H1 (cell line): ENCODE results near the gene TOP2B. TPM values are rescaled to one million over a fixed set of nuclear protein-coding genes. Genes with fewer than 3 reads are reported as not detected.

Source experiments
- CTCF ChIA-PET: fragments of 300-600 bp; sonication (Branson Sonifier 250); formaldehyde crosslinking; loops from one replicate; lab custom pipeline; 2021; ENCODE audit not compliant: partially characterized antibody; lab: Charles Lee
- POLR2A ChIA-PET: fragments of 300-600 bp; sonication (Branson Sonifier 250); formaldehyde crosslinking; loops from one replicate; lab custom pipeline; 2021; ENCODE audit warnings: inconsistent platforms; ENCODE audit not compliant: partially characterized antibody; lab: Charles Lee
- DNase-seq, 2 experiments: peaks; one replicate each; pipeline versions ENCODE4 v3.0.0 to v3.0.0-alpha.2; 2010 to 2022; ENCODE audit warnings: low spot score in 2 of 2, low read depth in 1 of 2, mixed read lengths in 1 of 2
- FAIRE-seq: peaks from 2 replicates; lab custom pipeline; 2011; peaks lifted over from hg19 to GRCh38; lab: Jason Lieb, UNC
- H2AFZ ChIP-seq: 2 replicates; pipeline ENCODE4 v1.8.1; 2012; ENCODE audit warnings: low read length, inconsistent platforms
- H2AK5ac ChIP-seq: 2 replicates; pipeline ENCODE4 v1.6.1; 2013; ENCODE audit warnings: low read depth, low read length
- H2BK120ac ChIP-seq: replicated peaks from 2 replicates; pipeline ENCODE3; 2013; ENCODE audit warnings: low read depth, low read length, inconsistent platforms
- H2BK12ac ChIP-seq: 2 replicates; pipeline ENCODE4 v1.6.1; 2013; ENCODE audit warnings: low read depth, low read length
- H2BK15ac ChIP-seq: 2 replicates; pipeline ENCODE4 v1.6.1; 2013; ENCODE audit warnings: low read length
- H2BK20ac ChIP-seq: 2 replicates; pipeline ENCODE4 v1.6.1; 2013; ENCODE audit warnings: low read length
- H2BK5ac ChIP-seq: 2 replicates; pipeline ENCODE4 v1.6.1; 2013; ENCODE audit warnings: low read depth, low read length
- H3K14ac ChIP-seq: 2 replicates; pipeline ENCODE4 v1.6.1; 2013; ENCODE audit warnings: inconsistent platforms; ENCODE audit not compliant: insufficient read length
- H3K18ac ChIP-seq: 2 replicates; pipeline ENCODE4 v1.6.1; 2013; ENCODE audit warnings: low read length; ENCODE audit errors: extremely low read depth
- H3K23ac ChIP-seq: 2 replicates; pipeline ENCODE4 v1.6.1; 2013; ENCODE audit warnings: inconsistent platforms; ENCODE audit not compliant: insufficient read length
- H3K23me2 ChIP-seq: 2 replicates; pipeline ENCODE4 v1.6.1; 2013; ENCODE audit warnings: low read depth, low read length
- H3K27ac ChIP-seq: 2 replicates; pipeline ENCODE4 v1.6.1; 2011; ENCODE audit warnings: low read depth, low read length, inconsistent platforms
- H3K27me3 ChIP-seq, 4 experiments: replicated peaks in 1 of 4; 1 replicate in 1 of 4; 2 replicates in 3 of 4; pipeline versions ENCODE4 v1.6.1 to v1.8.1; 2011 to 2013; ENCODE audit warnings: low read length in 3 of 4, mild to moderate bottlenecking in 3 of 4, inconsistent platforms in 2 of 4, mixed read lengths in 2 of 4, moderate library complexity in 1 of 4; ENCODE audit not compliant: control insufficient read depth in 3 of 4, insufficient read depth in 3 of 4; ENCODE audit errors: extremely low read depth in 1 of 4
- H3K36me3 ChIP-seq, 4 experiments: 2 replicates each; pipeline versions ENCODE4 v1.6.1 to v1.8.1; 2011 to 2013; ENCODE audit warnings: mild to moderate bottlenecking in 4 of 4, low read length in 3 of 4, moderate library complexity in 2 of 4, control low read depth in 1 of 4, inconsistent platforms in 1 of 4; ENCODE audit not compliant: insufficient read depth in 4 of 4, control insufficient read depth in 2 of 4
- H3K4ac ChIP-seq: replicated peaks from 2 replicates; pipeline ENCODE3; 2013; ENCODE audit warnings: low read length, low read depth, mixed read lengths, inconsistent platforms; ENCODE audit not compliant: insufficient read length
- H3K4me1 ChIP-seq, 4 experiments: replicated peaks in 1 of 4; 1 replicate in 1 of 4; 2 replicates in 3 of 4; pipeline versions ENCODE4 v1.6.1 to v1.8.1; 2011 to 2013; ENCODE audit warnings: low read length in 3 of 4, inconsistent platforms in 2 of 4, mixed read lengths in 1 of 4; ENCODE audit not compliant: insufficient read depth in 4 of 4, control insufficient read depth in 3 of 4
- H3K4me2 ChIP-seq, 2 experiments: 2 replicates each; pipeline versions ENCODE4 v1.6.1 to v1.8.1; 2011 to 2013; ENCODE audit warnings: low read depth in 2 of 2, low read length in 2 of 2, control low read depth in 1 of 2, inconsistent platforms in 1 of 2, mild to moderate bottlenecking in 1 of 2; ENCODE audit not compliant: insufficient read depth in 1 of 2
- H3K4me3 ChIP-seq, 4 experiments: fragments of 200-600, 300-600 bp in 1 of 4; sonication (generic), shearing (Covaris generic), sonication (Bioruptor Twin) in 1 of 4; 2 replicates each; pipeline versions ENCODE4 v1.5.1 to v1.8.1; 2011 to 2016; ENCODE audit warnings: low read length in 4 of 4, low read depth in 3 of 4, control low read depth in 2 of 4, inconsistent platforms in 2 of 4, mild to moderate bottlenecking in 2 of 4, mixed read lengths in 1 of 4, moderate library complexity in 1 of 4; ENCODE audit not compliant: insufficient read depth in 2 of 4; ENCODE audit errors: extremely low read depth in 1 of 4
- H3K56ac ChIP-seq: replicated peaks from 2 replicates; pipeline ENCODE3; 2013; ENCODE audit warnings: low read depth, mild to moderate bottlenecking, mixed read lengths, low read length, inconsistent platforms; ENCODE audit not compliant: insufficient read length
- H3K79me1 ChIP-seq: 2 replicates; pipeline ENCODE4 v1.6.1; 2013; ENCODE audit warnings: low read depth, low read length, control low read depth
- H3K79me2 ChIP-seq, 2 experiments: 2 replicates each; pipeline versions ENCODE4 v1.6.1 to v1.8.1; 2012 to 2013; ENCODE audit warnings: low read length in 2 of 2, mild to moderate bottlenecking in 2 of 2, inconsistent platforms in 1 of 2; ENCODE audit not compliant: insufficient read depth in 2 of 2, control insufficient read depth in 1 of 2
- H3K9ac ChIP-seq, 4 experiments: replicated peaks in 1 of 4; 1 replicate in 1 of 4; 2 replicates in 3 of 4; pipeline versions ENCODE4 v1.6.1 to v1.8.1; 2011 to 2013; ENCODE audit warnings: low read depth in 3 of 4, low read length in 3 of 4, control low read depth in 2 of 4, mild to moderate bottlenecking in 2 of 4, moderate library complexity in 2 of 4, inconsistent platforms in 1 of 4; ENCODE audit errors: extremely low read depth in 1 of 4
- H3K9me3 ChIP-seq, 2 experiments: 2 replicates each; pipeline versions ENCODE4 v1.6.1 to v1.8.1; 2012 to 2013; ENCODE audit warnings: mild to moderate bottlenecking in 2 of 2, moderate library complexity in 2 of 2, control low read depth in 1 of 2, inconsistent platforms in 1 of 2, low read depth in 1 of 2, low read length in 1 of 2, mixed read lengths in 1 of 2; ENCODE audit not compliant: insufficient read depth in 2 of 2
- H4K20me1 ChIP-seq, 2 experiments: replicated peaks in 1 of 2; 2 replicates each; pipeline versions ENCODE3 to v1.8.1; 2011 to 2013; ENCODE audit warnings: inconsistent platforms in 2 of 2, low read length in 2 of 2, mild to moderate bottlenecking in 1 of 2; ENCODE audit not compliant: insufficient read depth in 2 of 2, control insufficient read depth in 1 of 2
- H4K5ac ChIP-seq: 2 replicates; pipeline ENCODE4 v1.6.1; 2013; ENCODE audit warnings: low read length, low read depth, mixed read lengths, inconsistent platforms; ENCODE audit not compliant: insufficient read length
- H4K8ac ChIP-seq: 2 replicates; pipeline ENCODE4 v1.8.0; 2013; ENCODE audit warnings: mild to moderate bottlenecking, moderate library complexity, low read length, inconsistent platforms; ENCODE audit not compliant: insufficient read depth; ENCODE audit errors: extremely low read depth
- H4K91ac ChIP-seq: replicated peaks from 2 replicates; pipeline ENCODE3; 2013; ENCODE audit warnings: low read length, mixed read lengths, inconsistent platforms; ENCODE audit not compliant: insufficient read length
- YY1 ChIP-seq: IDR thresholded peaks from 2 replicates; pipeline ENCODE4 v1.6.1; 2011; ENCODE audit warnings: low read depth, mild to moderate bottlenecking, low read length
- WGBS, 2 experiments: shearing (Covaris generic) in 1 of 2; methylation state at CpG; one replicate each; pipeline versions ENCODE4 v1.1.6 to v1.1.7; 2013 to 2015; ENCODE audit warnings: low lambda C conversion rate in 2 of 2, mixed read lengths in 2 of 2, inconsistent platforms in 1 of 2, low coverage in 1 of 2, missing lambda C conversion rate in 1 of 2; ENCODE audit not compliant: insufficient replicate concordance in 2 of 2, insufficient coverage in 1 of 2, insufficient read length in 1 of 2; ENCODE audit errors: extremely low coverage in 1 of 2, missing lambda C conversion rate in 1 of 2; 5-methylcytosine and 5-hydroxymethylcytosine counted together
- polyA plus RNA-seq, 7 experiments: library from polyadenylated mRNA; depleted of rRNA in 3 of 7; stranded (reverse) in 5 of 7; unstranded in 2 of 7; fragments of >200 nt in 5 of 7; fragments of 200-250 nt in 2 of 7; gene quantifications; 1 replicate in 5 of 7; 2 replicates in 1 of 7; 4 replicates in 1 of 7; pipeline versions ENCODE4 v1.2.1 to v1.2.3, GENCODE V29; 2011 to 2013; ENCODE audit warnings: missing spikeins in 2 of 7, mixed read lengths in 2 of 7
- total RNA-seq: library from RNA; stranded (reverse); fragmentation: NEBNext Ultra II Directional; extraction: Animal tissue kit (Norgen Biotek cat#: 25700); gene quantifications from 2 replicates; pipeline ENCODE4 v1.2.1, GENCODE V29; 2021

Gene TOP2B
- total and polyA plus RNA-seq, 2 of the 8 experiments (the other 6 are each of a cell fraction or from before 2014, with no cell fraction given), result 34.9 to 206 TPM

- no peaks in the 10 kb centered on the region; a peak in 2 of 7 replicates for H3K4me1 ChIP-seq
- no peak overlapping the region for H4K91ac ChIP-seq
- no peaks in the 10 kb centered on the region for H3K27me3 ChIP-seq
- no peak overlapping the region for H3K4ac ChIP-seq
- no peak overlapping the region for H3K4me3 ChIP-seq
- no peak overlapping the region for H3K18ac ChIP-seq
- no peak overlapping the region for H2AFZ ChIP-seq
- H3K79me2 ChIP-seq, result no peaks in the 10 kb centered on the region
- no peaks in the 10 kb centered on the region for H3K79me1 ChIP-seq
- no peak overlapping the region for H3K9ac ChIP-seq
- no peak overlapping the region for H3K23ac ChIP-seq
- H3K9me3 ChIP-seq, result no peaks in the 10 kb centered on the region
- no peak overlapping the region for H2BK120ac ChIP-seq
- POLR2A ChIA-PET, result no interaction called here
- H3K27ac ChIP-seq, result no peak overlapping the region
- H4K8ac ChIP-seq, result no peak overlapping the region
- H2AK5ac ChIP-seq, result no peak overlapping the region
- CTCF ChIA-PET, result no interaction called here
- no peak overlapping the region for H2BK5ac ChIP-seq
- no peak overlapping the region for H3K56ac ChIP-seq
- peaks cover 2 to 80% (median 22%) of the 10 kb centered on the region in 4 experiments; a peak in 7 of 8 replicates for H3K36me3 ChIP-seq
- no peak for TF ChIP-seq YY1
- H2BK15ac ChIP-seq, result no peak overlapping the region
- H4K20me1 ChIP-seq, result no peaks in the 10 kb centered on the region
- no peak overlapping the region for H2BK12ac ChIP-seq
- no peaks in the 10 kb centered on the region for H3K23me2 ChIP-seq
- H2BK20ac ChIP-seq, result no peak overlapping the region
- WGBS, 2 experiments, result 100% methylated on average over 1 of the region's 1 CpG; no CpG with 5 or more reads in 1 of the 2 experiments
- no peak overlapping the region for H3K4me2 ChIP-seq
- DNase-seq (no peak), FAIRE-seq (no peak)
- no peak overlapping the region for H4K5ac ChIP-seq
- no peak overlapping the region for H3K14ac ChIP-seq
Measured at GRCh38 chr3:25631989-25632388, 32.7 kb downstream of the TOP2B start.
